Glomerular endothelial cell (primary cell): ENCODE measurements around the gene RALGDS. TPM values are rescaled to one million over a fixed set of nuclear protein-coding genes. Genes with fewer than 3 reads are reported as not detected.

Experiments used
- DNase-seq: peaks from one replicate; pipeline ENCODE4 v3.0.0-alpha.2; 2011; ENCODE audit warnings: low read depth, low spot score; ENCODE audit errors: extremely low read depth
- total RNA-seq: library from RNA; depleted of rRNA; stranded (reverse); fragments of >200 nt; gene quantifications from 2 replicates; pipeline ENCODE4 v1.2.3, GENCODE V29; 2015

RALGDS gene
- total RNA-seq, 1 donor from 2014 or later = 99.4 TPM

DNA sequence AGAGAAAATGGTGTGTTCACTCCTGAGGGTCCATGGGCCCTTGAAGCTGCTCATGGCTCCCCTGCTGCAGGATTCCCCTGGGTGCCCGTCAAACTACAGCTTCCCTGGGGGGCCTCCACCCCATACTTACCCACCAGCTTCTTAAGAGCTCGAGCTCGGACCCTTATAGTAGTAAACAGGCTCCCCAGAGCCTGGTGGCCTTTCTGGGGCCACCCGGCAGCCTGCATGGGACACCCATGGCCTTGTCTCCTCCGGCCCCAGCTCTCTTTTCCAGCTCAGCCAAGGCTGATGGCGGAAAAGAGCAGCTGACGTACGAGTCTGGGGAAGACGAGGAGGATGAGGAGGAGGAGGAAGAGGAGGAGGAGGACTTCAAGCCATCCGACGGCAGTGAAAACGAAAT lies 63.5 kb downstream of the RALGDS start:
- DNase-seq = no peak

DNA sequence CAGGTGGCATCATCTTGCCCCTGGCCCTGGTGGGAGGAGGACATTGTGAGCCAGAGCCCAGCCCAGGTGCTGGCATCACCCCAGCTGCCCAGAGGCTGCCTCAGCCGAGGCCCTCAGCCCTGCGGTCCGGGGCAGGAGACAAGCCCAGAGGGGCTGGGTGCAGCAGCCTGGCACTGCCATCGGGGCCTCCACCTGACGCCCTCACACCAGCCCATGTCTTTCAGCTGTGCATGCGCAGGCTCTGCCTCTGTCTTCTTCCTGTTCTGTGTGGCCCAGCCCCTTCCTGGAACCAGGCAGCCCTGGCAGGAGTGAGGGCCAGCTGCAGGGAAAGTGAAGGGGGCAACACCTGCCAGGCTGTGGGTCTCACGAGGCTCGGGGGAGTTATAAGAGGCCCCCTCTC lies 64.0 kb downstream of the RALGDS start:
- no peak for DNase-seq

DNA sequence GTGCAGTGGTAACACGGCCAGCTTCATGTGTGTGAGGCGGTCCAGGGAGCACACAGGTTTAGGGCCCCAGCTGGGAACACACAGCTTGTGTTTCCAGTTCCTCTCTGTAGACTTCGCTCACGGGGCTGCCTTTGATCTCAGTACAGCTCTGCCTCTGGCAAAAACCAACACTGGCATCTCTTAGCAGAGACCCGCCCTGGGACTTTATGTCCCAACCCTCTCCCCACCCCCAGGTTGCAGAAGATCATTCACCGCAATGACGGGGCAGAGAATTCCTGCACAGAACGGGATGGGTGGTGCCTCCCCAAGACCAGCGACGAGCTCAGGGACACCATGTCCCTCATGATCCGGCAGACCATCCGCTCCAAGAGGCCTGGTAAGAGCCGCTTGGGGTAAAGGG lies 64.5 kb downstream of the RALGDS start:
- DNase-seq = no peak

DNA sequence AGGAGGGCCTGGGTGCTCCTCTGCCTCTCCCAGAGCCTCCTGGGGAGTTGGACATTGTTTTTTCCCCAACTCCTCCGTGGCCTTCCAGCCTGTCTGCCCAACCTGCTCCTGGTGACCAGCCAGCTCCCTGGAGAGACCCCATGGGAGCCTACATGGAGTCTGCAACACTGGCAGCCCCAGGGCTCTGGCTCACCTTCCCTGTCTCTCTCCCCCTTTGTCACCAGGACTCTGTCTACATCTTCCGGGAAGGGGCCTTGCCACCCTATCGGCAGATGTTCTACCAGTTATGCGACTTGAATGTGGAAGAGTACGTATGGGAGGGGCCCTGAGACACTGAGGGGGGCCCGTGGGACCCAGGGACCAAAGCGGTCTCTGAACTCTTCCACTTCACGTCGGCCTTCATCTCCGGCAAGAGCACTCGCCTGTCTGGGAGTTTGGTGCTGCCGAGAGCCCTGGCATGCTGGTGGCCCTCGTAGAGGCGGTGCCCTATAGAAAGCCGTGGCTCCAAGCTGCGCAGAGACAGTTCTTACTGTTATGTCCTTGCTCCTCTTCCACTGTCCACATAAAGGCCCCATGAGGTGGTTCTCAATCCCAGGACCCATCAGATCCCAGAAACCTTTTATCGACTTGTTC lies 65.1 kb downstream of the RALGDS start:
- no peak for DNase-seq

DNA sequence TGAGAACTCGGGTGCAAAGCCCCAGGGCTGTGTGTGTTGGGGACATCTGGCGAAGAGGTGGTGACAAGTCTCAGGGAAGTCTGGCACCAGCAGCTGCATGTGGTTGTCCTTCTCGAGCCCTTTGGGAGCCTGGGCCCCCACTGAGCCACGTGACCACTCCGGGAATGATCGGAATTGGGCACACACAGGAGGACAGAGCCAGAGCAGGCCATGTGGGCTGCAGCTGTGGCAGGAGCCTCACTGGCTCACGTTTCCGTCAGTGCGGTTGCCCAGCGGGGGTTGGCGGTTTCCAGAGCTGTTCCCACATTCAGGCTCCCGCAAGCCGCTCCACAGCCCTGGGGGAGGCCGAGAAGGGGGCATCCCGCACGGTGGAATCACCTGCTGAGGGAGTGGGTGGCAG lies 66.1 kb downstream of the RALGDS start:
- DNase-seq = no peak

DNA sequence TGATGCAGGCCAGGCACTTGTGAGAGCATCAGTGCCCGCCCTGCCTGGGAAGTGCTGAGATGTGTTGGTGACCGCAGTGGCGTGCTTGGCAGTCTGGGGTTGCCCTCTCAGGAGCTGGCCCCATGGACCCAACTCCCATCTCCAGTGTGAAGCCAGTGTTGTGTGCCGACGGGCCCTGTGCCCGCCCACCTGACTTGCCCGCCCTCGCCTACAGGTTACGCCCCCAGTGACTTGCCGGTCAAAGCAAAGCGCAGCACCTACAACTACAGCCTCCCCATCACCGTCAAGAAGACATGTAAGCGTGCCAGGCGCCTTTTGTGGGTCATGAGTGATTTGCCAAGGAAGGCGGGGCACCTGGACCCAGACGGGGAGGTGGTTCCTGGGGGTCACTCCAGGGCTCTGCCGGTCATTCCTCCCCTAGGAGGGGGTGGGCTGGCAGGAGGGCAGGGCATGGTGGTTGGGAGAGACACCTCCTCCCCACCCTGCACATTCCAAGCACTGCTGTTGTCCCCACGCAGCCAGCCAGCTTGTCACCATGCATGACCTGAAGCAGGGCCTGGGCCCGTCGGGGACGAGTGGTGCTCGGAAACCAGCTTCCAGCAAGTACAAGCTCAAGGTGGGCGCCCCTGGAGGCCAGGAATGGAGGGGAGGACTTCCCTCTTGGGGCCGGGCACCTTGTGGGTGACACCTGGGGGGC lies 66.7 kb downstream of the RALGDS start:
- DNase-seq = no peak

DNA sequence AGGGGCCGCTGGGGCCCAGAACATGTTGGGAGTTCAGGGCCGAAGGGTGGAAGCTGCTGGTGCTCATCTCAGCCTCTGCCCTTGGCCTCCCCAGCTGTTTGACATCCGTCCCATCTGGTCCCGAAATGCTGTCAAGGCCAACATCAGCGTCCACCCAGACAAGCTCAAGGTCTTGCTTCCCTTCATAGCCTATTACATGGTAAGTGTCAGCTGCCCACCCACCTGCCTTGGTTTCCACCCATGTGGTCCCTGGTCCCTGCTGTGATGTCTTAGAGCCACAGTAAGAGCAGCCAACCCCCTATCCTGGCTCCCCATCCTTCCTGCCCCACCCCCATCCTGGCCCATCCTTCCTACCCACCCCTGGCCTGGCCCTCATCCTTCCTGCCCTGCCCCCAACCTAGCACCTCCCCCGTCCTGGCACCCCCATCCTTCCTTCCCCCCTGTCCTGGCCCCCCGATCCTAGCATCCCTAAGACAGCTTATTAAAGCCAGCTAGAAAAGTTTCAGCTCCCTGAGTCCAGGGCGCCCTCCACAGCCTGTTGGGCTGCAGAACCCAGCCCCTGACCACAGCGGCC lies 69.0 kb downstream of the RALGDS start:
- no peak for DNase-seq

DNA sequence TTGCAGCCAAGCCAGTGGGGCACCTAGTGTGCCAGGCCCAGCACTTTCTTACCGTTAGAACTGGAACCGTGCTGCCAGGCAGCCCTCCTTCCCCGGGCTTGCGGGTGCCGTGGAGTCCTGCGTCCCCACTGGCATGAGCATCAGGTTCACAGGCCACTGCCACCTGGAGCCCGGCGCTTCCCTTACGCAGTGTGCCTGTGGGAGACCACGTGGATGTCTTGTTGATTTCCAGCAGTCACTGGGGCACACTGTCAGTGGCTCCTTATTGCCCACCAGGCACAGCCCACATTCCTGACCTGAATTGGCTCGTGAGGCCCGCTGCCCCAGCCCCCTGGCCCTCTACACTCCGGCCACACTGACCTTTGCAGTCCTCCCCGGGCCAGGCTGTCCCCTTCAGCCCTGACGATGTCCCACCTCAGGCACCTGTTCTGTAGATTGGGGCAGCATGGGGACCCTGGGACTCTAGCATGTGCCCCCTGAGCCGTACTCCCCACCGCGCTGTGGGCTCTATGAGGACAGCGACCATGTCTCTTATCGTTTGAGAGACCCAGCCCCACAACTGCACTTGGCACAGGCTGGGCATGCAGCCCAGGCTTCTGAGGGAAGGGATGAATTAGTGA lies 69.6 kb downstream of the RALGDS start:
- DNase-seq = no peak

DNA sequence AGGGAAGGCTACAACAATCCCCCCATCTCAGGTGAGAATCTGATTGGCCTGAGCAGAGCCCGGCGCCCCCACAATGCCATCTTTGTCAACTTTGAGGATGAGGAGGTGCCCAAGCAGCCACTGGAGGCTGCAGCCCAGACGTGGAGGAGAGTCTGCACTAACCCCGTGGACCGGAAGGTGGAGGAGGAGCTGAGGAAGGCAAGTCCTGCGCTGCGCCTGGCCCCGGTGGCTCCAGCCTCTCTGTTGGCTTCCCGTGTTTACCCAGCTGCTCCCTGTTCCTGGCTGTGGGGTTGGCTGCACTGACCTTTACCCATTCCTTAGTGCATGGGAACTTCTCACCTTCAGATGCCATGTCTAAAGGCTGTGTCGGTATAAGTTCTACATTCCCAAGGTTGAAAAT lies 70.3 kb downstream of the RALGDS start:
- DNase-seq = no peak

DNA sequence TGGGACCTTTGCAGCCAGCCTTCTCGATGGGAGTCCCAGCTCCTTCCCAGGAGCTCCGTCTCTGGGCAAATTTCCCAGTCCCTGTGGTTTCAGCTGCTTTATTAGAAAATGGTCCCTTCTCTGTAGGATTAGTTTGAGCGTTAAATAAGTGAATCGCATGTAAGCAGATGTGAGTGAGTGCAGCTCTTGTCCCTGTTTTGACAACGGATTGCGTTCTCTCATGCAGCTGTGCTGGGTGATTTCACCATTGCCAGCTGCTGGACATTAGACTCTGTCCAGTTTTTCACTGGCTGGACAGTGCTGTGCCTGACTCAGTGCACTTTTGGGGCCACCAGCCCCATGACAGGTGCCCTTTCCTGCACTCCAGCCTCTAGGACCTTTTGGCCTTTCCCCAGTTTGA lies 70.9 kb downstream of the RALGDS start:
- no peak for DNase-seq

DNA sequence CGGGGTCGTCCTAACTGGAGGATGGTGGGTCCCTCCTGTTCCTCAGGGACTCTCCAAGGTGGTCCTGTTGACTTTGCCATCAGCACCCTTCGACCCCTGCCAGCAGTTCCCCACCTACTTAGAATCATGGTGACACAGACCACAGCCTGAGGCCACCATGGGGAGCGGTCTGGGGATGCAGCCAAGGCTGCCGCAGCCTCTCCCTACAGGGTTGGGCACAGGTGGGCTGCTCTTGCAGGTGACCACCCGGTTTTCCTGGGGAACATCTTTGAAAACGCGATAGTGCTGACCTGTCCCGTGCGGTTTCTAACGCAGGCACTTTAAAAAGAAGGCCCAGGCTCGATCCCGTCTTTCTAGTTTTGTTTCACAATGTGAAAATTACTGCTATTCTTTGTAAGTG lies 72.0 kb downstream of the RALGDS start:
- no peak for DNase-seq

DNA sequence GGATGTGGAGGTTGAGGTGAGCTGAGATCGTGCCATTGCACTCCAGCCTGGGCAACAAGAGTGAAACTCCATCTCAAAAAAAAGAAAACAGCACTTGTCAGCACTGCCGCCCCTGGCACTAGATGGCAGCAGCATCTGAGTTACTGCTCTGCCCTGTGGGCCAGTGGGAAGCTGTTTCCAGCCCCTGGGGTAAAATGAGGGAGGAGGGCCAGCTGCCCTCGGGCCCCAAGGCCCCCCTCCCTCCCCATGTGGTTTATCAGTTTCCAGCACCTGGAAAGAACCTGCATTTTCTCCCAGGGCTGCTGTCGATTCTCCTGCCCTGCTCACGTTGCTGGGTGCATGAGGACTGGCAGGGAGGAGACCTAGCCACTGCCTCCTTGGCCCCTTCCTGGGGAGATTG lies 72.4 kb downstream of the RALGDS start:
- DNase-seq = no peak

Other genes starting within 250 kb of the RALGDS start
- gene AK8, start 243.0 kb downstream of the RALGDS start, total RNA-seq = 0.24 and 1.5 TPM in 2 replicates
- 3.2 TPM in 2 replicates for gene SPACA9, start 242.3 kb downstream of the RALGDS start, total RNA-seq
- 25.0 and 37.1 TPM in 2 replicates for gene TSC1, start 176.6 kb downstream of the RALGDS start, total RNA-seq
- not detected in 2 replicates for gene GFI1B, start 142.5 kb downstream of the RALGDS start, total RNA-seq
- 60.6 and 72.7 TPM in 2 replicates for gene GTF3C5, start 90.2 kb downstream of the RALGDS start, total RNA-seq
- gene CEL, start 59.3 kb downstream of the RALGDS start, total RNA-seq = 0.34 and 0.99 TPM in 2 replicates
- gene GBGT1, start 42.7 kb upstream of the RALGDS start, total RNA-seq = 4.3 and 6.6 TPM in 2 replicates
- not detected in 2 replicates for gene OBP2B, start 88.0 kb upstream of the RALGDS start, total RNA-seq
- gene ABO, start 154.0 kb upstream of the RALGDS start, total RNA-seq = under 0.01 and 0.05 TPM in 2 replicates
- 17.1 and 22.9 TPM in 2 replicates for gene SURF6, start 214.9 kb upstream of the RALGDS start, total RNA-seq
- 21.9 and 27.5 TPM in 2 replicates for gene MED22, start 226.9 kb upstream of the RALGDS start, total RNA-seq
- 1,807 and 2,930 TPM in 2 replicates for gene RPL7A, start 227.0 kb upstream of the RALGDS start, total RNA-seq
- 16.6 and 27.0 TPM in 2 replicates for gene SURF1, start 235.2 kb upstream of the RALGDS start, total RNA-seq
- gene SURF2, start 235.3 kb upstream of the RALGDS start, total RNA-seq = 21.0 and 24.4 TPM in 2 replicates